ENCODE data around the gene RAMP1.

The RAMP1 gene

DNA sequence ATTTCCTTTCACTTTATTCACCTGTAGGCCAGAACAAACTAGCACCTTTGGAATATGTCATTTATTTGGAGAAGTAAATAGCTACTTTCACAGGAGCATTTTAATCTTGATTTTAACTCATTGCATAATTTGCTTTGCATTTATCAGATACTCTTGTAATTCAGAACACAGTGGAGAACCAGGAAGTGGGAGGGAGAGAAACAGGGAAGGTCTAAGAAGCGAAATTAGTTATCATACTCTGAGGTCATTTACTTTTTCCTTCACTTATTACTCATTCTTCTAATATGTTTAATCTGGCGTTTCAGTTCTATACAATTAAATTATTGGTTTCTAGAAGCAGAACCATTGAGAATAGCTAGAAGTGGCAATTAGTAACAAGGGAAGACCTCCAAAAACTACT, 40.2 kb upstream of the RAMP1 start:
- Histone ChIP-seq H4K12ac (ENCODE audit: low read depth, low read length) (no peak overlapping the region), H3K27me3 (ENCODE audit: insufficient read depth, low read length) (no peaks in the 10 kb centered on the region), H2BK5ac (ENCODE audit: low read depth, low read length, poor library complexity) (no peak overlapping the region), H3K79me2 (ENCODE audit: control insufficient read depth, insufficient read depth, low read length, poor library complexity) (no peaks in the 10 kb centered on the region), H3K4me1 (ENCODE audit: control insufficient read depth in 1 of 2, insufficient read depth in 2 of 2, low read length in 2 of 2) (no peaks in the 10 kb centered on the region), H3K4me2 (ENCODE audit: low read length) (no peak overlapping the region), H2AFZ (ENCODE audit: insufficient read depth, low read length, poor library complexity) (no peak overlapping the region), H3K4ac (ENCODE audit: low read depth, low read length) (no peak overlapping the region), H3K18ac (ENCODE audit: low read length) (no peak overlapping the region), H2BK12ac (ENCODE audit: low read length) (no peak overlapping the region), H3K36me3 (ENCODE audit: control insufficient read depth in 1 of 2, insufficient read depth in 2 of 2, low read length in 2 of 2) (no peaks in the 10 kb centered on the region), H3K79me1 (ENCODE audit: low read length) (no peaks in the 10 kb centered on the region), H3K23ac (ENCODE audit: low read length) (no peak overlapping the region), H4K91ac (ENCODE audit: low read depth, low read length) (no peak overlapping the region), H3K14ac (ENCODE audit: low read length) (no peak overlapping the region), H2BK120ac (ENCODE audit: insufficient read depth, low read length, poor library complexity) (no peak overlapping the region), H2AK5ac (ENCODE audit: low read length) (no peak overlapping the region), H3K27ac (ENCODE audit: low read depth, low read length) (no peak overlapping the region), H3K4me3 (ENCODE audit: low read depth, low read length) (no peak overlapping the region), H3K9ac (ENCODE audit: low read length) (no peak overlapping the region), H4K8ac (ENCODE audit: low read depth, low read length) (no peak overlapping the region), H3K9me3 (ENCODE audit: insufficient read depth, low read depth, low read length) (no peaks in the 10 kb centered on the region)
- WGBS (ENCODE audit: extremely low coverage, insufficient coverage, insufficient read length) = no CpG with 5 or more reads among the region's 2 CpGs
- no peak for DNase-seq

GRCh38 chr2:237820421-237820820, 39.0 kb upstream of the RAMP1 start:
- no peak overlapping the region for H3K27ac ChIP-seq (ENCODE audit: low read depth, low read length)
- no peaks in the 10 kb centered on the region for H3K79me1 ChIP-seq (ENCODE audit: low read length)
- no peak overlapping the region for H4K91ac ChIP-seq (ENCODE audit: low read depth, low read length)
- H3K4me3 ChIP-seq (ENCODE audit: low read depth, low read length) = no peak overlapping the region
- WGBS (ENCODE audit: extremely low coverage, insufficient coverage, insufficient read length) = no CpG with 5 or more reads among the region's 2 CpGs
- no peak overlapping the region for H3K4me2 ChIP-seq (ENCODE audit: low read length)
- no peak overlapping the region for H4K8ac ChIP-seq (ENCODE audit: low read depth, low read length)
- no peak for DNase-seq
- H2BK5ac ChIP-seq (ENCODE audit: low read depth, low read length, poor library complexity) = no peak overlapping the region
- no peak overlapping the region for H2AFZ ChIP-seq (ENCODE audit: insufficient read depth, low read length, poor library complexity)
- H3K14ac ChIP-seq (ENCODE audit: low read length) = no peak overlapping the region
- H3K4me1 ChIP-seq (ENCODE audit: control insufficient read depth in 1 of 2, insufficient read depth in 2 of 2, low read length in 2 of 2) = no peaks in the 10 kb centered on the region
- H2AK5ac ChIP-seq (ENCODE audit: low read length) = no peak overlapping the region
- no peaks in the 10 kb centered on the region for H3K27me3 ChIP-seq (ENCODE audit: insufficient read depth, low read length)
- H4K12ac ChIP-seq (ENCODE audit: low read depth, low read length) = no peak overlapping the region
- H3K18ac ChIP-seq (ENCODE audit: low read length) = no peak overlapping the region
- H3K23ac ChIP-seq (ENCODE audit: low read length) = no peak overlapping the region
- H2BK12ac ChIP-seq (ENCODE audit: low read length) = no peak overlapping the region
- no peaks in the 10 kb centered on the region for H3K9me3 ChIP-seq (ENCODE audit: insufficient read depth, low read depth, low read length)
- H2BK120ac ChIP-seq (ENCODE audit: insufficient read depth, low read length, poor library complexity) = no peak overlapping the region
- no peaks in the 10 kb centered on the region for H3K79me2 ChIP-seq (ENCODE audit: control insufficient read depth, insufficient read depth, low read length, poor library complexity)
- H3K4ac ChIP-seq (ENCODE audit: low read depth, low read length) = no peak overlapping the region
- H3K9ac ChIP-seq (ENCODE audit: low read length) = no peak overlapping the region
- H3K36me3 ChIP-seq (ENCODE audit: control insufficient read depth in 1 of 2, insufficient read depth in 2 of 2, low read length in 2 of 2) = no peaks in the 10 kb centered on the region

- Histone ChIP-seq H4K91ac (ENCODE audit: low read depth, low read length) (no peak overlapping the region), H2BK12ac (ENCODE audit: low read length) (no peak overlapping the region), H2AFZ (ENCODE audit: insufficient read depth, low read length, poor library complexity) (no peak overlapping the region), H3K4ac (ENCODE audit: low read depth, low read length) (no peak overlapping the region), H3K4me3 (ENCODE audit: low read depth, low read length) (no peak overlapping the region), H3K27me3 (ENCODE audit: insufficient read depth, low read length) (no peaks in the 10 kb centered on the region), H3K9me3 (ENCODE audit: insufficient read depth, low read depth, low read length) (no peaks in the 10 kb centered on the region), H2AK5ac (ENCODE audit: low read length) (no peak overlapping the region), H3K9ac (ENCODE audit: low read length) (no peak overlapping the region), H3K23ac (ENCODE audit: low read length) (no peak overlapping the region), H4K8ac (ENCODE audit: low read depth, low read length) (no peak overlapping the region), H2BK120ac (ENCODE audit: insufficient read depth, low read length, poor library complexity) (no peak overlapping the region), H3K14ac (ENCODE audit: low read length) (no peak overlapping the region), H3K36me3 (ENCODE audit: control insufficient read depth in 1 of 2, insufficient read depth in 2 of 2, low read length in 2 of 2) (no peaks in the 10 kb centered on the region), H3K79me1 (ENCODE audit: low read length) (no peaks in the 10 kb centered on the region), H3K4me2 (ENCODE audit: low read length) (no peak overlapping the region), H3K4me1 (ENCODE audit: control insufficient read depth in 1 of 2, insufficient read depth in 2 of 2, low read length in 2 of 2) (no peaks in the 10 kb centered on the region), H4K12ac (ENCODE audit: low read depth, low read length) (no peak overlapping the region), H3K79me2 (ENCODE audit: control insufficient read depth, insufficient read depth, low read length, poor library complexity) (no peaks in the 10 kb centered on the region), H3K18ac (ENCODE audit: low read length) (no peak overlapping the region), H3K27ac (ENCODE audit: low read depth, low read length) (no peak overlapping the region), H2BK5ac (ENCODE audit: low read depth, low read length, poor library complexity) (no peak overlapping the region)
- no CpG with 5 or more reads among the region's 2 CpGs for WGBS (ENCODE audit: extremely low coverage, insufficient coverage, insufficient read length)
- DNase-seq = no peak
Measured at GRCh38 chr2:237823544-237823943, 35.9 kb upstream of the RAMP1 start.

- no peaks in the 10 kb centered on the region for H3K36me3 ChIP-seq (ENCODE audit: control insufficient read depth in 1 of 2, insufficient read depth in 2 of 2, low read length in 2 of 2)
- no peaks in the 10 kb centered on the region for H3K4me1 ChIP-seq (ENCODE audit: control insufficient read depth in 1 of 2, insufficient read depth in 2 of 2, low read length in 2 of 2)
- no peak overlapping the region for H3K4ac ChIP-seq (ENCODE audit: low read depth, low read length)
- no peak overlapping the region for H4K91ac ChIP-seq (ENCODE audit: low read depth, low read length)
- no peak overlapping the region for H2BK5ac ChIP-seq (ENCODE audit: low read depth, low read length, poor library complexity)
- no peak overlapping the region for H2AFZ ChIP-seq (ENCODE audit: insufficient read depth, low read length, poor library complexity)
- H4K12ac ChIP-seq (ENCODE audit: low read depth, low read length) = no peak overlapping the region
- no peaks in the 10 kb centered on the region for H3K79me1 ChIP-seq (ENCODE audit: low read length)
- no peak overlapping the region for H3K9ac ChIP-seq (ENCODE audit: low read length)
- no peak overlapping the region for H4K8ac ChIP-seq (ENCODE audit: low read depth, low read length)
- no peak for DNase-seq
- no peak overlapping the region for H2BK120ac ChIP-seq (ENCODE audit: insufficient read depth, low read length, poor library complexity)
- H2AK5ac ChIP-seq (ENCODE audit: low read length) = no peak overlapping the region
- H3K79me2 ChIP-seq (ENCODE audit: control insufficient read depth, insufficient read depth, low read length, poor library complexity) = no peaks in the 10 kb centered on the region
- no peak overlapping the region for H3K23ac ChIP-seq (ENCODE audit: low read length)
- no CpG with 5 or more reads among the region's 6 CpGs for WGBS (ENCODE audit: extremely low coverage, insufficient coverage, insufficient read length)
- no peak overlapping the region for H3K18ac ChIP-seq (ENCODE audit: low read length)
- no peak overlapping the region for H3K14ac ChIP-seq (ENCODE audit: low read length)
- no peak overlapping the region for H3K4me3 ChIP-seq (ENCODE audit: low read depth, low read length)
- no peaks in the 10 kb centered on the region for H3K27me3 ChIP-seq (ENCODE audit: insufficient read depth, low read length)
- H2BK12ac ChIP-seq (ENCODE audit: low read length) = no peak overlapping the region
- H3K27ac ChIP-seq (ENCODE audit: low read depth, low read length) = no peak overlapping the region
- H3K4me2 ChIP-seq (ENCODE audit: low read length) = no peak overlapping the region
- H3K9me3 ChIP-seq (ENCODE audit: insufficient read depth, low read depth, low read length) = no peaks in the 10 kb centered on the region
Measured at GRCh38 chr2:237824085-237824484, 35.3 kb upstream of the RAMP1 start.
